A549 treated with AZD9567 at 1 μM for 4 hours (cell line): ENCODE results near the gene EVPL. TPM values are rescaled to one million over a fixed set of nuclear protein-coding genes. Genes with fewer than 3 reads are reported as not detected.

ENCODE experiments used
- total RNA-seq: library from RNA; stranded (reverse); fragments of 200-300 nt; extraction: Qiagen RNA extraction; gene quantifications from 5 replicates; pipeline ENCODE4 v1.2.3, GENCODE V29; 2022; ENCODE audit not compliant: insufficient read depth

EVPL gene
- total RNA-seq = 8.9 to 18.2 TPM (median 16.9 TPM) in 5 replicates

GRCh38 chr17:76027159-76027839 lies at the start of gene EVPL:
Gene EVPL, minus strand, starts transcription at chr17:76027306. Its CDS starts 108 bp downstream, at chr17:76027198.

GRCh38 chr17:76074390-76075363 lies 47.6 kb upstream of the EVPL start, which contains the start of gene GALR2:
Gene GALR2, plus strand, starts transcription at chr17:76074781. Its CDS starts 103 bp downstream, at chr17:76074884.

DNA sequence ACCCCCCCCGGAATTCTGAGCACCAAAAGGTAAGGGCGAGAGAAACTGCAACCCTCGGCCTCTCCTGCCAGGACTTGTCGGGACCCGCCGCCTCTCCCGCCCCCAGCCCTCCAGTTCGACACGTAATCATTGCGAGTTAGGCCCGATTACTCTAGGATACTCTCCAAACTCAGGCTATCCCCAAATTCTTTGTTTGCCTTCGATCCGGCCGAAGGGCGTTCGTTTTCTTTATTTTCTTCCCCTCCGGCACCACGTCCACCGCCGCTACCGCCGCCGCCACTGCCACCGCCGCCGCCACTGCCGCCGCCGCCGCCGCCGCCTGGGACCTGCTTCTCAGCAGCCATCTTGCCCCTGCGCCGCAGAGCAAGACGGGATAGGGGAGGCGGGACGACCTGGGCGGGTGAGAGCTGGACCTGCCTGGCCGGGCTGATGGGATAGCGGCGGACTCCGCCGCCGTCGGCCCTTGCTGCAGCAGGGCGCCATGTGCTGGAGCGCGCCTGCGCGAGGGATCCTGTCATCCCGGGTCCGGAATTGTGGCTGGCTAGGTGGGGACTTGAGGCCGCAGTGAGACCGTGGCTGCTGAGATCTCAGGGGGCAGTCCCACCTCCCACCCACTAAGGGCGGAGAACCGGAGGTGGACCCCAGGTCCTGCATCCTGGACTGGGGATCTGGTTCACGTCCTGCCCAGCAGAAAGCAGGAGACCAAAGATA lies 45.2 kb upstream of the EVPL start, which contains the start of gene SRP68:
TSS of gene SRP68 (minus strand) at position 370 of the 711 bp plus-strand sequence. CDS start at position 344, 26 bp downstream.

DNA sequence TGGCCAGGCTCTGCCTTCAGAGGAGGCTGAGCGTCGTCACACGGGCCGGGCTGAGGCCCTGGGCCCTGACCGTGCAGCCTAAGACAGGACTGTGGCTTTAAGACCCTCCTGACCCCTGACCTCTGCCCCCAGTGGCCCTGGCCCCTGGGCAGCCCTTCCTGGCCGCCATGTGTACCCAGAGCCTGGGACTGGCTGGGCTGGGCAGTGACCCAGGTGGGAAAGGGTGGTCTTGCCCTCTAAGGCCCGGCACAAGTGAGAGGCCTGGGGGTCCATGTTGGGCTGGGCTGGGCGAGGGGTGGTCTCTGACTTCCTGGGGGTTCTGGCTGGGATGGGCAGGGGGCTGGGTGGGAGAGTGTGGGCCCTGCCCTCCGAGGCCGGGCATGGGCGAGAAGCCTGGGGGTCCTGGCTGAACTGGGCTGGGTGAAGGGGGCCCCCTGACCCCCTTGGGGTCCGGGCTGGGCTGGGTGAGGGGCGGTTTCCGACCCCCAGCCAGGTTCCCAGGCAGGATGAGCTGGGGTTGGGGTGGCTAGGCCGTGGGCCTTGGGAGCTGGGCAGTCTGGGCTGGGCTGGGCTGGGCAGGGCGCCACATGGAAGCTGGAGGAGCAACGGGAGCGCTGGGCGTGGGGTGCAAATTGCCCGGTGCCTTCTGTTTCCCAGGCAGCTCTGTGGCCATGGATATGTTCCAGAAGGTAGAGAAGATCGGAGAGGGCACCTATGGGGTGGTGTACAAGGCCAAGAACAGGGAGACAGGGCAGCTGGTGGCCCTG lies 26.2 kb downstream of the EVPL start, which contains the start of gene CDK3:
TSS of gene CDK3 (plus strand) at position 101 of the 767 bp plus-strand sequence. CDS start at position 672, 571 bp downstream.

GRCh38 chr17:75978938-75979704 lies 48.0 kb downstream of the EVPL start, which contains the start of the genes ACOX1 and TEN1:
Gene ACOX1, minus strand, starts transcription at chr17:75979166. Its CDS starts 93 bp downstream, at chr17:75979073.
Gene TEN1, plus strand, starts transcription at chr17:75979240. Its CDS starts 6,953 bp downstream, at chr17:75986193.

Other genes starting within 250 kb of the EVPL start
- gene UNK, start 242.5 kb downstream of the EVPL start, total RNA-seq = 24.9 to 41.9 TPM (median 29.4 TPM) in 5 replicates
- 3.8 to 5.9 TPM (median 4.7 TPM) in 5 replicates for gene UNC13D, start 182.9 kb downstream of the EVPL start, total RNA-seq
- 76.9 to 93.6 TPM (median 84.8 TPM) in 5 replicates for gene WBP2, start 172.0 kb downstream of the EVPL start, total RNA-seq
- 149 to 167 TPM (median 156 TPM) in 5 replicates for gene TRIM47, start 148.7 kb downstream of the EVPL start, total RNA-seq
- 24.6 to 42.5 TPM (median 37.6 TPM) in 5 replicates for gene TRIM65, start 130.4 kb downstream of the EVPL start, total RNA-seq
- gene MRPL38, start 122.4 kb downstream of the EVPL start, total RNA-seq = 100 to 137 TPM (median 130 TPM) in 5 replicates
- 5.0 to 9.4 TPM (median 8.5 TPM) in 5 replicates for gene FBF1, start 86.3 kb downstream of the EVPL start, total RNA-seq
- 16.3 to 17.6 TPM (median 17.1 TPM) in 5 replicates for gene ACOX1, start 48.1 kb downstream of the EVPL start, total RNA-seq
- gene TEN1, start 48.1 kb downstream of the EVPL start, total RNA-seq = 23.0 to 25.8 TPM (median 25.3 TPM) in 5 replicates
- gene CDK3, start 26.5 kb downstream of the EVPL start, total RNA-seq = 4.6 to 5.5 TPM (median 5.0 TPM) in 4 of 5 replicates, not detected in the other
- 82.2 to 91.8 TPM (median 85.0 TPM) in 5 replicates for gene SRP68, start 45.2 kb upstream of the EVPL start, total RNA-seq
- 1.5 to 2.0 TPM (median 1.8 TPM) in 4 of 5 replicates, not detected in the other for gene GALR2, start 47.5 kb upstream of the EVPL start, total RNA-seq
- gene ZACN, start 51.9 kb upstream of the EVPL start, total RNA-seq = 0.21 to 0.52 TPM (median 0.46 TPM) in 4 of 5 replicates, not detected in the other
- gene EXOC7, start 76.5 kb upstream of the EVPL start, total RNA-seq = 45.7 to 65.2 TPM (median 60.0 TPM) in 5 replicates
- gene FOXJ1, start 113.9 kb upstream of the EVPL start, total RNA-seq = 0.47 to 0.64 TPM (median 0.59 TPM) in 4 of 5 replicates, not detected in the other
- 6.9 to 10.0 TPM (median 8.0 TPM) in 5 replicates for gene RNF157, start 213.2 kb upstream of the EVPL start, total RNA-seq
- 30.3 to 120 TPM (median 109 TPM) in 5 replicates for gene UBALD2, start 238.0 kb upstream of the EVPL start, total RNA-seq